GM23248 (cell line): ENCODE measurements around the gene INTS3. TPM values are rescaled to one million over a fixed set of nuclear protein-coding genes. Genes with fewer than 3 reads are reported as not detected.
"Not testable (repeated sequence)": the region's sequence is repeated elsewhere in the genome, so short reads cannot be mapped to it uniquely, and the experiment has no call there.

Source experiments
- DNase-seq: peaks from one replicate; pipeline ENCODE4 v3.0.0-alpha.2; 2015
- H2AFZ ChIP-seq: fragments of 200-600 bp; sonication (generic); 2 replicates; pipeline ENCODE4 v1.6.1; 2016; ENCODE audit warnings: antibody characterized with exemption
- H3F3A ChIP-seq: fragments of 200-600 bp; sonication (generic); 2 replicates; pipeline ENCODE4 v1.6.1; 2016; ENCODE audit warnings: mild to moderate bottlenecking, antibody characterized with exemption, mixed run types; ENCODE audit not compliant: insufficient read depth
- H3K27ac ChIP-seq: fragments of 200-600 bp; sonication (generic); 2 replicates; pipeline ENCODE4 v1.5.1; 2016; ENCODE audit warnings: mild to moderate bottlenecking
- H3K27me3 ChIP-seq: fragments of 200-600 bp; sonication (generic); replicated peaks from 2 replicates; pipeline ENCODE4 v1.6.1; 2016; ENCODE audit warnings: mild to moderate bottlenecking; ENCODE audit not compliant: insufficient read depth
- H3K36me3 ChIP-seq: fragments of 200-600 bp; sonication (generic); 2 replicates; pipeline ENCODE4 v1.6.1; 2016; ENCODE audit warnings: low read depth, mild to moderate bottlenecking
- H3K4me1 ChIP-seq: fragments of 200-600 bp; sonication (generic); 2 replicates; pipeline ENCODE4 v1.6.1; 2016; ENCODE audit warnings: mild to moderate bottlenecking; ENCODE audit not compliant: insufficient read depth
- H3K4me2 ChIP-seq: fragments of 200-600 bp; sonication (generic); one replicate; pipeline ENCODE4 v1.6.1; 2016; ENCODE audit warnings: mild to moderate bottlenecking; ENCODE audit not compliant: unreplicated experiment
- H3K4me3 ChIP-seq: fragments of 200-600 bp; sonication (generic); 2 replicates; pipeline ENCODE4 v1.5.1; 2016; ENCODE audit warnings: mild to moderate bottlenecking
- H3K79me2 ChIP-seq: fragments of 200-600 bp; sonication (generic); 2 replicates; pipeline ENCODE4 v1.6.1; 2016; ENCODE audit warnings: mild to moderate bottlenecking; ENCODE audit not compliant: insufficient read depth
- H3K9ac ChIP-seq: fragments of 200-600 bp; sonication (generic); 2 replicates; pipeline ENCODE4 v1.6.1; 2016; ENCODE audit warnings: mild to moderate bottlenecking
- H3K9me2 ChIP-seq: fragments of 200-600 bp; sonication (generic); 2 replicates; pipeline ENCODE4 v1.6.1; 2016; ENCODE audit warnings: mixed run types, mild to moderate bottlenecking, moderate library complexity; ENCODE audit not compliant: insufficient read depth
- H3K9me3 ChIP-seq: fragments of 200-600 bp; sonication (generic); one replicate; pipeline ENCODE4 v1.6.1; 2017; ENCODE audit warnings: low read depth
- H4K20me1 ChIP-seq: fragments of 200-600 bp; sonication (generic); 2 replicates; pipeline ENCODE4 v1.6.0; 2016; ENCODE audit not compliant: insufficient read depth
- EZH2 ChIP-seq: fragments of 200-600 bp; sonication (generic); IDR thresholded peaks from 2 replicates; pipeline ENCODE4 v1.6.1; 2018; ENCODE audit warnings: antibody characterized with exemption, mild to moderate bottlenecking; ENCODE audit not compliant: insufficient read depth, poor library complexity, severe bottlenecking
- EZH2phosphoT487 ChIP-seq: fragments of 200-600 bp; sonication (generic); IDR thresholded peaks from 2 replicates; pipeline ENCODE4 v1.6.1; 2018; ENCODE audit warnings: antibody characterized with exemption, moderate library complexity, mild to moderate bottlenecking, low read depth; ENCODE audit not compliant: insufficient read depth
- WGBS, 2 experiments: methylation state at CpG; one replicate each; pipeline ENCODE4 v1.1.6; 2015 to 2017; ENCODE audit warnings: low lambda C conversion rate in 2 of 2, low coverage in 1 of 2; ENCODE audit errors: missing lambda C conversion rate in 2 of 2; 5-methylcytosine and 5-hydroxymethylcytosine counted together
- in situ Hi-C: fragments of 300-500 bp; cut with MboI; formaldehyde crosslinking; loops from 2 replicates; pipeline ENCODE4 v1.15.0; 2020
- polyA plus RNA-seq: library from polyadenylated mRNA; unstranded; fragments of >200 nt; fragmentation: Nextera tagmentation; extraction: Ambion mirVana; gene quantifications from 2 replicates; pipeline ENCODE4 v1.2.1, GENCODE V29; 2016
- total RNA-seq: library from RNA; depleted of rRNA; stranded (reverse); fragments of >200 nt; shearing (Covaris generic); gene quantifications from 2 replicates; pipeline ENCODE4 v1.2.3, GENCODE V29; 2014

INTS3 gene
- total and polyA plus RNA-seq, 2 experiments from 2014 or later, result 19.9 to 40.2 TPM

DNA sequence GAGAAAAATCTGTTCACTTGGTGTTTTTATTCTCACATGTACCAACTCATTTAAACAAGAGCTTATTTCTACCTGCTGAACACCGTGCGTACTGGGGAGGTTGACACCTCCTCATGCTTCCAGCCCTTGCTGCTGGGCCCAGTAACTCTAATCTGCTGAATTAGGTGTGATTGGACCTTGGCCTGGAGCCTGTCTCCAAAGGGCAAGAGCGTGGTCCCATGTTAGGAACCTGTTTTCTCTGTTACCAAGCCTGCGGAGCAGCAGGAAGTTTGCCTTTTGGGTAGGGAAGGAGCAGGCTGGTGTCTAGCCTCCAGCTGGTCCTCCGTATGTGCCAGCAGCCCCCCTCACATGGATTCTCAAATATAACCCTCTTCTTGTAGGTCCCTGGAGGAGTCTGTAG lies 36.5 kb downstream of the INTS3 start:
- Histone ChIP-seq H3K4me2 (no peak overlapping the region), H3F3A (no peaks in the 10 kb centered on the region), H3K36me3 (peaks cover 32% of the 10 kb centered on the region; the same call in 1 of the 2 replicates), H3K27me3 (no peaks in the 10 kb centered on the region), H3K27ac (no peak overlapping the region), H3K4me3 (no peak overlapping the region), H2AFZ (no peak overlapping the region), H4K20me1 (no peaks in the 10 kb centered on the region), H3K4me1 (peaks cover 3% of the 10 kb centered on the region; the same call in 1 of the 2 replicates), H3K9ac (no peak overlapping the region), H3K79me2 (no peaks in the 10 kb centered on the region), H3K9me3 (no peaks in the 10 kb centered on the region), H3K9me2 (no peaks in the 10 kb centered on the region)
- 83 to 85% methylated on average over 5 of the region's 5 CpGs for WGBS, 2 experiments
- TF ChIP-seq EZH2 (no peak), EZH2phosphoT487 (no peak)
- DNase-seq, result no peak
- in situ Hi-C loops, result no loop called here

DNA sequence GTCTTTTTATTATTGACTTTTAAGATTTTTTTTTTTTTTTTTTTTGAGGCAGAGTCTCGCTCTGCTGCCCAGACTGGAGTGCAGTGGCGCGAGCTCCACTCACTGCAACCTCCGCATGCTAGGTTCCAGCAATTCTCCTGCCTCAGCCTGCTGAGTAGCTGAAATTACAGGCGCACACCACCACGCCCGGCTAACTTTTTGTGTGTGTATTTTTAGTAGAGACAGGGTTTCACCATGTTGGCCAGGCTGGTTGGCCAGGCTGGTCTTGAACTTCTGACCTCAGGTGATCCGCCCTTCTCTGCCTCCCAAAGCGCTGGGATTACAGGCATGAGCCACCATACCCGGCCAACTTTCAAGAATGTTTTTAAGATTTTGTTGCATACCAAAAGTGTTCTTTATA lies 38.8 kb downstream of the INTS3 start:
- H3K9me2 ChIP-seq, H3F3A ChIP-seq, H3K79me2 ChIP-seq, H3K9ac ChIP-seq, H4K20me1 ChIP-seq, H3K27me3 ChIP-seq, in situ Hi-C loops, H3K4me1 ChIP-seq, H3K27ac ChIP-seq, H3K4me3 ChIP-seq, DNase-seq, H3K9me3 ChIP-seq, H3K4me2 ChIP-seq, H2AFZ ChIP-seq: not testable (repeated sequence)
- 96 to 97% methylated on average over 10 of the region's 10 CpGs for WGBS, 2 experiments
- H3K36me3 ChIP-seq, result peaks cover 26% of the 10 kb centered on the region; the same call in 1 of the 2 replicates

DNA sequence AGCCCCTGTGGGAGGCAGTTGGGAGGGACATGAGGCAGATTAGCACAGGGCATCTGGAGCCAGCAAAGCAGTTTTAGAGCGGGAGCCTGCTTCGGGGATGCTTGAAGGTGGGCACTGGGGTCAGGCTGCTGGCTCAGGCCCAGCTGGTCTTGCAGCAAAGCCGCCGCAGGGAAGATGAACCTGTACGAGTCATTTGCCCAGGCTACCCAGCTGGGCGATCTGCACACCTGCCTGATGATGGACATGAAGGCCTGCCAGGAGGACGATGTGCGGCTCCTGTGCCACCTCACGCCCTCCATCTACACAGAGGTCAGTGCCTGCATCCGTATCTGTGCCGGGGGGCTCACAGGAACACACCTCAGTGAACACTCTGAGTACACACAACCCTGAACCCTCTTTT lies 39.7 kb downstream of the INTS3 start:
- Histone ChIP-seq H4K20me1 (no peaks in the 10 kb centered on the region), H3K9ac (no peak overlapping the region), H3K27ac (no peak overlapping the region), H3K9me3 (no peaks in the 10 kb centered on the region), H3F3A (0 out of 2 replicates have a peak, but pooled peaks cover 1% of the 10 kb centered on the region), H3K9me2 (no peaks in the 10 kb centered on the region), H3K27me3 (no peaks in the 10 kb centered on the region), H3K79me2 (no peaks in the 10 kb centered on the region), H3K4me1 (no peaks in the 10 kb centered on the region), H2AFZ (no peak overlapping the region), H3K4me3 (no peak overlapping the region), H3K4me2 (no peak overlapping the region), H3K36me3 (peaks cover 28% of the 10 kb centered on the region; the same call in 1 of the 2 replicates)
- DNase-seq, result no peak
- WGBS, 2 experiments, result 90 to 92% methylated on average over 11 of the region's 11 CpGs
- in situ Hi-C loops, result no loop called here
- TF ChIP-seq EZH2 (no peak), EZH2phosphoT487 (no peak)

GRCh38 chr1:153768316-153769181 lies 40.7 kb downstream of the INTS3 start:
- H3K4me1 ChIP-seq, result no peaks in the 10 kb centered on the region

More at GRCh38 chr1:153768316-153769181, 40.7 kb downstream of the INTS3 start:
- TF ChIP-seq EZH2phosphoT487, result no peak
- no peak for TF ChIP-seq EZH2
- H3K9me3 ChIP-seq, result no peaks in the 10 kb centered on the region
- no peak overlapping the region for H3K4me3 ChIP-seq
- H3K4me2 ChIP-seq, result no peak overlapping the region
- no peaks in the 10 kb centered on the region for H3K9me2 ChIP-seq
- H3F3A ChIP-seq, result peaks cover 3% of the 10 kb centered on the region
- H3K27ac ChIP-seq, result no peak overlapping the region
- in situ Hi-C loops, result no loop called here
- H3K79me2 ChIP-seq, result no peaks in the 10 kb centered on the region
- no peaks in the 10 kb centered on the region for H3K27me3 ChIP-seq
- no peak overlapping the region for H3K9ac ChIP-seq
- H2AFZ ChIP-seq, result no peak overlapping the region
- no peaks in the 10 kb centered on the region for H4K20me1 ChIP-seq
- no peak for DNase-seq
- peaks cover 26% of the 10 kb centered on the region; the same call in 1 of the 2 replicates for H3K36me3 ChIP-seq
- WGBS, 2 experiments, result 88 to 91% methylated on average over 4 of the region's 4 CpGs
